ENCODE results near the gene PODXL2. TPM values are rescaled to one million over a fixed set of nuclear protein-coding genes. Genes with fewer than 3 reads are reported as not detected.

Gene PODXL2, protein sequence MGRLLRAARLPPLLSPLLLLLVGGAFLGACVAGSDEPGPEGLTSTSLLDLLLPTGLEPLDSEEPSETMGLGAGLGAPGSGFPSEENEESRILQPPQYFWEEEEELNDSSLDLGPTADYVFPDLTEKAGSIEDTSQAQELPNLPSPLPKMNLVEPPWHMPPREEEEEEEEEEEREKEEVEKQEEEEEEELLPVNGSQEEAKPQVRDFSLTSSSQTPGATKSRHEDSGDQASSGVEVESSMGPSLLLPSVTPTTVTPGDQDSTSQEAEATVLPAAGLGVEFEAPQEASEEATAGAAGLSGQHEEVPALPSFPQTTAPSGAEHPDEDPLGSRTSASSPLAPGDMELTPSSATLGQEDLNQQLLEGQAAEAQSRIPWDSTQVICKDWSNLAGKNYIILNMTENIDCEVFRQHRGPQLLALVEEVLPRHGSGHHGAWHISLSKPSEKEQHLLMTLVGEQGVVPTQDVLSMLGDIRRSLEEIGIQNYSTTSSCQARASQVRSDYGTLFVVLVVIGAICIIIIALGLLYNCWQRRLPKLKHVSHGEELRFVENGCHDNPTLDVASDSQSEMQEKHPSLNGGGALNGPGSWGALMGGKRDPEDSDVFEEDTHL
- total RNA-seq, result 13.0 and 20.7 TPM in 2 replicates

DNA sequence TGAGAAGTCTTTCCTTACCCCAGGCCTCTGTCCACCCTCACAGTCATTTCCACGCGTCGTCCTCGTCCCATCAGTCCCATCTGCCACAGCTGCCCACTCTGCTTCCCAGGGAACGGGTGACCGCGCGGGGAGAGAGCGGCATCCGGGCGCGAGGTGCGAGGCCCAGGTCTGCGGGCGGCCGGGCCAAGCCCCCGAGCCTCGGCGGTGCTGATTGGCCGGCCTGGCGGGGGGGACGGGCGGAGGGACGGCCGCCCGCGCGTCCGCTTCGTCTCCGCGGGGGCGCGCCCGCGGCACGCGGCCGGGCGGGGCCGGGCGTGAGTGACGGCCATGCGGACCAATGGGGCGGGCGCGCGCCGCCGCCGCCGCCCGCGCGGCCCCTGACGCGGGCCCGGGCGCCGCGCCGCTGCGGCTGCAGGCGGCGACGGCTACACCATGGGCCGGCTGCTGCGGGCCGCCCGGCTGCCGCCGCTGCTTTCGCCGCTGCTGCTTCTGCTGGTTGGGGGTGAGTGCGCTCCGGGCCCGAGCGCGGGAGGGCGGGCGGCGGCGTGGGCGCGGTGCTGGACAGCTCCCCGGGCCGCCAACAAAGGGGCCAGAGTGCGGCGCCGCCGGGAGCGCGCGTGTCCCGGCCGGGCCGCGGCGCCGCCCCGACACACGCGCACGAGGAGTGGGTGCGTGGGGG lies at the start of gene PODXL2:
PODXL2 (plus strand) TSS at position 398 of the 679 bp plus-strand sequence; CDS start at position 433, 35 bp downstream.

DNA sequence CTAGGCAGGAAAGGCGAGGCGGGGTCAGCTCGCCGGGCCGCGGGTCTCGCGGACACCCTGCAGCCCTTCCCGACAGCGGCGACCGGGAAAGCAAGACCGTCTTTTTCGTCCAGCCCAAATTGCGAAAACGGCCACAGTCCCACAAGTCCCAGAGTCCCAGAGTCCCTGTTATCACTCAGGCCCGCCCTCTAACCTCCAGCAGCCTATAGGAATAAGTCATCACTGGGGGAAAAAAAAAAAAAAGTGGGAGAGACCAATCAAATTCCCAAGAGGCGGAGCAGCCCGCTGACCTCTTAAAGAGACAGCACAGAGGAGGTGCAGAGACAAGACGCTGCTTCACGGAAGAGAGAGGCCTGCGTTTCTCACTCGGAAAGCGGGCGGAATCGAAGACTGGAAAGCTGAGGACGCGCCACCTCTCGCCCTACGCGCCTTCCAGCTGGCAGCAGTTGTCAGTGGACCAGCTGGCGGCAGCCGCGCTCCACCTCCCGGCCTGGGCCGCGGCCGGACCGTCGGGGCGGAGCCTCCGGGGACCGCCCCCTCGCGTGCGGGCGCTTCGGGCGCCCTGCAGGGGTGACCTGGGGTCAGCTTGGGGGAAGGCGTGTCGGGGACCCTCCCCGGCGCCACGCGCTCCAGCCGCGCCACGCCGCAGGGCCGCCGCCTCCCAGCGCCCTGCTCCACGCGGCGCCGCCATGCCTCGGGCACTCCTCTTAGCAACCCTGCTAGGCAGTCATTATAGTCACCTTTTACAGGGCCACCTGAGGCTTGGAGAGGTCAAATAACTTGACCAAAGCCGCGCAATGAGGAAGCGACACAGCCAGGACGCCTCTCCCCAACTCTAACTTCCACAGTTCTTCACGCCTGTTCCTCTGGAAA lies 38.2 kb upstream of the PODXL2 start, which contains the start of gene TPRA1:
TPRA1 (minus strand) TSS at position 141 of the 873 bp plus-strand sequence. CDS start 10,587 bp downstream, outside the sequence.

DNA sequence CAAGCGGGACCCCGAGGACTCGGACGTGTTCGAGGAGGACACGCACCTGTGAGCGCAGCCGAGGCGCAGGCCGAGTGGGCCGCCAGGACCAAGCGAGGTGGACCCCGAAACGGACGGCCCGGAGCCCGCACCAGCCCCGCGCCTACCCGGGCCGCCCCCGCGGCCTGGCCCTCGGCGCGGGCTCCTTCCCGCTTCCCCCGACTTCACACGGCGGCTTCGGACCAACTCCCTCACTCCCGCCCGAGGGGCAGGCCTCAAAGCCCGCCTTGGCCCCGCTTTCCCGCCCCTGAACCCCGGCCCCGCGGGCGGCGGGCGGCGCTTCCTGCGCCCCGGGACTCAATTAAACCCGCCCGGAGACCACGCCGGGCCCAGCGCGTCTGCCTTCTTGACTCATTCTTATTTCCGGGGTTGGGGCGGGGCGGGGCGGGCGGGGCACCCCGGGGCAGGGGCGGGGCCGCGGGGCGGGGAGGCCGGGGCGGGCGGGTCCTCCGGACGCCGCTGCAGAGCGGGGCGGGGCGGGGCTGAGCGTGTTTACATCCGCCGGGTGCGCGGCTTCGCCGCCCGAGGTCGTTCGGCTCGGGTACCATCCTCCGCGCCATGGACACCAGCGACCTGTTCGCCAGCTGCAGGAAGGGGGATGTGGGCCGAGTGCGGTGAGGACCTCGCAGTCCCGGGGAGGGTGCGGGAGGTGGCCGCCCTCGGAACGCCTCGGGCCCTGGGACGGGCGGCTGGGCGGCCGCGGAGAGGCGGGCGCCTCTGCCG lies 43.6 kb downstream of the PODXL2 start, which contains the start of gene ABTB1:
ABTB1 (plus strand) TSS at position 524 of the 762 bp plus-strand sequence; CDS start at position 598, 74 bp downstream.

Other genes starting within 250 kb of the PODXL2 start
- gene TPRA1, start 38.5 kb upstream of the PODXL2 start, total RNA-seq, result 53.8 and 61.5 TPM in 2 replicates
- 24.1 and 101 TPM in 2 replicates for gene MCM2, start 30.8 kb upstream of the PODXL2 start, total RNA-seq
- 4.4 and 36.8 TPM in 2 replicates for gene ABTB1, start 43.8 kb downstream of the PODXL2 start, total RNA-seq
- gene MGLL, start 193.3 kb downstream of the PODXL2 start, total RNA-seq, result 46.1 and 102 TPM in 2 replicates

Measured in mesangial cell (primary cell).